T-cell (primary cell): ENCODE data around the gene SRRM3. TPM values are rescaled to one million over a fixed set of nuclear protein-coding genes. Genes with fewer than 3 reads are reported as not detected.
"Not testable (repeated sequence)": the region's sequence is repeated elsewhere in the genome, so short reads cannot be mapped to it uniquely, and the experiment has no call there.

Source experiments
- ATAC-seq, 4 experiments: fragments of 200-7000 bp in 3 of 4; fragments of 150-1000 bp in 1 of 4; cut with Tn5 transposase; replicated peaks in 1 of 4; 1 replicate in 3 of 4; 2 replicates in 1 of 4; pipeline ENCODE4 v1.10.0; 2021; ENCODE audit warnings: moderate library complexity in 3 of 4, mild to moderate bottlenecking in 2 of 4, moderate number of reproducible peaks in 1 of 4
- CTCF ChIA-PET, 2 donors: fragments of 300-600 bp; sonication (Branson Sonifier 250); formaldehyde crosslinking; loops; one replicate each; lab custom pipeline; 2022; ENCODE audit warnings: antibody characterized with exemption in 2 of 2; lab: Charles Lee
- POLR2A ChIA-PET, 2 donors: fragments of 300-600 bp; sonication (Branson Sonifier 250); formaldehyde crosslinking; loops; one replicate each; lab custom pipeline; 2022; ENCODE audit warnings: antibody characterized with exemption in 2 of 2; lab: Charles Lee
- DNase-seq, 35 experiments: peaks; one replicate each; pipeline versions ENCODE4 v3.0.0 to v3.0.0-alpha.2; 2013 to 2023
- H3K27ac ChIP-seq: one replicate; pipeline ENCODE4 v1.5.1; 2013; ENCODE audit warnings: low read length
- H3K27me3 ChIP-seq, 2 experiments: replicated peaks in 1 of 2; 1 replicate in 1 of 2; 2 replicates in 1 of 2; pipeline versions ENCODE4 v1.6.1 to v1.7.0; 2013; ENCODE audit warnings: low read length in 1 of 2, mixed read lengths in 1 of 2; ENCODE audit not compliant: control insufficient read depth in 2 of 2, insufficient read depth in 2 of 2; ENCODE audit errors: extremely low read depth in 1 of 2
- H3K36me3 ChIP-seq, 2 donors: 1 replicate in 1 of 2; 2 replicates in 1 of 2; pipeline versions ENCODE4 v1.6.1 to v1.7.0; 2013; ENCODE audit warnings: low read length in 1 of 2; ENCODE audit not compliant: control insufficient read depth in 2 of 2, insufficient read depth in 1 of 2; ENCODE audit errors: extremely low read depth in 1 of 2
- H3K4me1 ChIP-seq, 2 experiments: 1 replicate in 1 of 2; 2 replicates in 1 of 2; pipeline versions ENCODE4 v1.6.1 to v1.7.0; 2013; ENCODE audit warnings: low read length in 2 of 2, mixed read lengths in 1 of 2; ENCODE audit not compliant: insufficient read depth in 2 of 2, control insufficient read depth in 1 of 2; ENCODE audit errors: extremely low read depth in 1 of 2
- H3K4me3 ChIP-seq, 2 donors: 1 replicate in 1 of 2; 2 replicates in 1 of 2; pipeline versions ENCODE4 v1.5.1 to v1.7.0; 2013; ENCODE audit warnings: mild to moderate bottlenecking in 2 of 2, low read length in 1 of 2, moderate library complexity in 1 of 2; ENCODE audit not compliant: control insufficient read depth in 1 of 2; ENCODE audit errors: extremely low read depth in 1 of 2
- H3K9me3 ChIP-seq: 2 replicates; pipeline ENCODE4 v1.7.0; 2013
- H3K27ac Mint-ChIP-seq, 2 donors: one replicate each; pipeline ENCODE4 v1.8.0; 2020 to 2021; ENCODE audit warnings: mild to moderate bottlenecking in 2 of 2, mixed read lengths in 2 of 2
- H3K27me3 Mint-ChIP-seq, 2 donors: one replicate each; pipeline ENCODE4 v1.8.0; 2021 to 2022; ENCODE audit warnings: mixed read lengths in 2 of 2
- H3K36me3 Mint-ChIP-seq: one replicate; pipeline ENCODE4 v1.8.0; 2021; ENCODE audit warnings: mixed read lengths
- H3K4me1 Mint-ChIP-seq, 3 donors: one replicate each; pipeline ENCODE4 v1.8.0; 2020 to 2022; ENCODE audit warnings: mixed read lengths in 3 of 3, mild to moderate bottlenecking in 1 of 3
- H3K4me3 Mint-ChIP-seq, 3 donors: one replicate each; pipeline ENCODE4 v1.8.0; 2020 to 2022; ENCODE audit warnings: mild to moderate bottlenecking in 3 of 3, mixed read lengths in 3 of 3, moderate library complexity in 3 of 3
- H3K9me3 Mint-ChIP-seq, 3 donors: one replicate each; pipeline ENCODE4 v1.8.0; 2020 to 2022; ENCODE audit warnings: mixed read lengths in 3 of 3
- WGBS: methylation state at CpG from one replicate; pipeline ENCODE4 v1.1.5; 2013; ENCODE audit warnings: missing lambda C conversion rate; ENCODE audit not compliant: insufficient coverage; 5-methylcytosine and 5-hydroxymethylcytosine counted together
- total RNA-seq, 35 experiments: library from RNA in 6 of 35; stranded (reverse) in 6 of 35; fragments of 120-200 nt in 1 of 35; gene quantifications; one replicate each; pipeline versions ENCODE4 v1.2.1 to v1.2.4 and lab custom pipeline; 2013 to 2026

SRRM3 gene
- total RNA-seq, 5 donors from 2014 or later (not counting 1 experiment from before 2014, with no cell fraction given): not detected

- H3K4me1 ChIP-seq: peaks cover 3 to 10% of the 10 kb centered on the region in 2 experiments
- POLR2A ChIA-PET, H3K4me1 Mint-ChIP-seq, H3K27ac ChIP-seq, H3K36me3 Mint-ChIP-seq, H3K36me3 ChIP-seq, DNase-seq, H3K27ac Mint-ChIP-seq, H3K4me3 ChIP-seq, H3K4me3 Mint-ChIP-seq, ATAC-seq, H3K9me3 Mint-ChIP-seq, H3K27me3 Mint-ChIP-seq, H3K9me3 ChIP-seq, H3K27me3 ChIP-seq: not testable (repeated sequence)
- CTCF ChIA-PET: interaction anchor here in 1 of 2 donors (1.1 kb wide), 1 partner anchor 131 kb away, joined by 3 read pairs; no protein-coding TSS in a partner anchor
- WGBS: 85% methylated on average over 6 of the region's 12 CpGs
Observed at GRCh38 chr7:76308874-76309273, 107.2 kb downstream of the SRRM3 start.

DNA sequence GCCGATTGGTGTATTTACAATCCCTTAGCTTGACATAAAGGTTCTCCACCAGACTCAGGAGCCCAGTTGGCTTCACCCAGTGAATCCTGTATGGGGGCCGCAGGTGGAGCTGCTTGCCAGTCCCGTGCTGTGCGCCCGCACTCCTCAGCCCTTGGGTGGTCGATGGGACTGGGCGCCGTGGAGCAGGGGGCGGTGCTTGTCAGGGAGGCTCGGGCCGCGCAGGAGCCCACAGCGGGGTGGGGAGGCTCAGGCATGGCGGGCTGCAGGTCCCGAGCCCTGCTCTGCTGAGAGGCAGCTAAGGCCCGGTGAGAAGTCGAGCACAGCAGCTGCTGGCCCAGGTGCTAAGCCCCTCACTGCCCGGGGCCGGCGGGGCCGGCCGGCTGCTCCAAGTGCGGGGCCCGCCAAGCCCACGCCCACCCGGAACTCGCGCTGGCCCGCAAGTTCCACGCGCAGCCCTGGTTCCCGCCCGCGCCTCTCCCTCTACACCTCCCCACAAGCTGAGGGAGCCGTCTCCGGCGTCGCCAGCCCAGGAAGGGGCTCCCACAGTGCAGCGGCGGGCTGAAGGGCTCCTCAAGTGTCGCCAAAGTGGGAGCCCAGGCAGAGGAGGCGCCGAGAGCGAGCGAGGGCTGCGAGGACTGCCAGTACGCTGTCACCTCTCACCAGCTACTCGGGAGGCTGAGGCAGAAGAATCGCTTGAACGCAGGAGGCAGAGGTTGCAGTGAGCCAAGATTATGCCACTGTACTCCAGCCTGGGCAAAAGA is 107.8 kb downstream of the SRRM3 start:
- H3K9me3 ChIP-seq, POLR2A ChIA-PET, ATAC-seq, DNase-seq, H3K36me3 Mint-ChIP-seq, H3K27ac ChIP-seq, H3K27me3 Mint-ChIP-seq, H3K9me3 Mint-ChIP-seq, H3K4me3 Mint-ChIP-seq, H3K27ac Mint-ChIP-seq, H3K4me3 ChIP-seq, H3K27me3 ChIP-seq, H3K36me3 ChIP-seq, H3K4me1 Mint-ChIP-seq: not testable (repeated sequence)
- WGBS: 94% methylated on average over 30 of the region's 50 CpGs
- CTCF ChIA-PET: interaction anchor here in 1 of 2 donors (1.1 kb wide), 1 partner anchor 131 kb away, joined by 3 read pairs; no protein-coding TSS in a partner anchor
- peaks cover 0 to 10% of the 10 kb centered on the region in 2 experiments for H3K4me1 ChIP-seq

DNA sequence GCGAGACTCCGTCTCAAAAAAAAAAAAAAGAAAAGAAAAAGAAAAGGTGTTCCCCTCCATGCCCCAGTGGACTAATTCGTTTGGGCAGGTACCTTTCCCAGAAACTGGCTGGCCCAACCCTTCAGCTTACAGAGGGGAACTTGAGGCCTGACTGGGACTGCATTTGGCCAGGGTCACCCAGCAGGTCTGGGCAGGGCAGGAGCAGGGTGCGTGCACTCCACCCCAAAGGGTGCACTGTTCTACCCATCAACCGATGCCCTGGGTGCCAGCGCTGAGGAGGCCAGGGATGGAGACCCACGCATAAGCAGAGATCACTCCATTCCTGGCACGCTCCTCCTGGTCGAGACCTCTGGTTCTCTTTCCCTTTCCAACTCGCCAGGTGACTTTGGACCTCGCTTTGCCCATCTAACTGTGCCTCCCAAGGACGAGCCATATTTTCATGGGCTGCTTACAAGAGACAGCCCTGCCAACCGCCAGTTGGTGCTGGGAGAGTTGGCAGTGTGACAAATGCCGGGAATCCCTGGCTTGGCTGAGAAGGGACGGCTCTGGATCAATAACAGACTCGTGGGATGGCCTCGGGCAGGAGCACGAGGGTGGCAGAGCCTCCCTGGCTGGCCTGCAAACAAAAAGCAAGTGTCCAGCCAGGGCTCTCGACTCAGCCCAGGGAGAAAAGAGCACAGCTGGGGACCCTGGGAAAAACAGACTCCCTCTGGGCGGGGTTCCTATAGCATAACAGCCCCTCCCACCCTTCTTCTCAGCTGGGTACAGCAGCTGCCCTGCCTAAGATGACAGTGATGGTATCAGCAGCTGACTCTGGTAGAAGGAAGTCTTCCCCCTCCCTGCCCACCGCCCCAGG is 108.6 kb downstream of the SRRM3 start:
- Histone ChIP-seq H3K36me3 (no peaks in the 10 kb centered on the region), H3K27ac (no peak overlapping the region), H3K4me1 (peaks cover 0 to 11% of the 10 kb centered on the region in 2 experiments), H3K27me3 (no peaks in the 10 kb centered on the region), H3K9me3 (no peaks in the 10 kb centered on the region), H3K4me3 (no peak overlapping the region)
- ATAC-seq (no peak), DNase-seq (no peak)
- peaks cover 5 to 6% (median 6%) of the 10 kb centered on the region in 3 donors for H3K4me1 Mint-ChIP-seq
- no peaks in the 10 kb centered on the region for H3K9me3 Mint-ChIP-seq
- no peak overlapping the region for H3K27ac Mint-ChIP-seq
- H3K27me3 Mint-ChIP-seq: no peaks in the 10 kb centered on the region
- ChIA-PET POLR2A (interaction anchor here in 1 of 2 donors (0.7 kb wide), 1 partner anchor 17 kb away, joined by 3 read pairs; no protein-coding TSS in a partner anchor), CTCF (interaction anchor here in 1 of 2 donors (0.8 to 0.9 kb wide), 2 partner anchors 14 kb away, joined by 3 to 6 read pairs; no protein-coding TSS in a partner anchor)
- WGBS: 85% methylated on average over 16 of the region's 21 CpGs
- no peaks in the 10 kb centered on the region for H3K36me3 Mint-ChIP-seq
- no peak overlapping the region for H3K4me3 Mint-ChIP-seq

DNA sequence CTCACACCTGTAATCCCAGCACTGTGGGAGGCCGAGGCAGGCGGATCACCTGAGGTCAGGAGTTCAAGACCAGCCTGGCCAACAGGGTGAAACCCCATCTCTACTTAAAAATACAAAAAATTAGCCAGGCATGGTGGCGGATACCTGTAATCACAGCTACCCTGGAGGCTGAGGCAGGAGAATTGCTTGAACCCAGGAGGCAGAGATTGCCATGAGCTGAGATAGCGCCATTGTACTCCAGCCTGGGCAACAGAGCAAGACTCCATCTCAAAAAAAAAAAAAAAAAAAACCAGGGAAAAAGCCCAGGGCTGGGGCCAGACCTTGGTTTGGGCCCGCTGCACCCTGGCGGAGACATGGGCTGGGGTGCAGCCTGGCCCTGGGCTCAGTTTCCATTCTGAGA is 110.1 kb downstream of the SRRM3 start:
- H3K36me3 Mint-ChIP-seq, H3K27me3 ChIP-seq, H3K9me3 Mint-ChIP-seq, H3K27ac ChIP-seq, H3K4me1 Mint-ChIP-seq, POLR2A ChIA-PET, H3K9me3 ChIP-seq, H3K27ac Mint-ChIP-seq, H3K27me3 Mint-ChIP-seq, H3K36me3 ChIP-seq, ATAC-seq, H3K4me3 ChIP-seq, H3K4me3 Mint-ChIP-seq, DNase-seq: not testable (repeated sequence)
- peaks cover 0 to 11% of the 10 kb centered on the region in 2 experiments for H3K4me1 ChIP-seq
- CTCF ChIA-PET: interaction anchor here in 1 of 2 donors (0.8 kb wide), 1 partner anchor 20 kb away, joined by 7 read pairs; no protein-coding TSS in a partner anchor
- WGBS: 100% methylated on average over 4 of the region's 6 CpGs

- DNase-seq (peak; percentile 86 to 98 (median 94)), ATAC-seq (peak; percentile 53 to 70 (median 59))
- WGBS: 6% methylated on average over 7 of the region's 15 CpGs
- no peaks in the 10 kb centered on the region for H3K9me3 ChIP-seq
- POLR2A ChIA-PET: interaction anchor here in 1 of 2 donors (0.6 kb wide), 1 partner anchor 28 kb away, joined by 3 read pairs; no protein-coding TSS in a partner anchor
- H3K27ac Mint-ChIP-seq: peak overlapping the region; percentile 61 to 82
- H3K4me1 ChIP-seq: peaks cover 6 to 27% of the 10 kb centered on the region in 2 experiments
- H3K4me3 Mint-ChIP-seq: peak overlapping the region in 1 of 3 donors; percentile 34
- H3K9me3 Mint-ChIP-seq: no peaks in the 10 kb centered on the region
- H3K4me1 Mint-ChIP-seq: peaks cover 20 to 25% (median 21%) of the 10 kb centered on the region in 3 donors
- H3K4me3 ChIP-seq: no peak overlapping the region
- H3K27me3 ChIP-seq: no peaks in the 10 kb centered on the region
- H3K27ac ChIP-seq: no peak overlapping the region
- no peaks in the 10 kb centered on the region for H3K36me3 ChIP-seq
- H3K36me3 Mint-ChIP-seq: no peaks in the 10 kb centered on the region
- CTCF ChIA-PET: interaction anchor here (0.5 to 3.1 kb wide), 18 partner anchors 9 to 1586 kb away, joined by 3 to 14 read pairs (median 5); partner anchors contain the start of gene YWHAG (in 2 of the 2)
- no peaks in the 10 kb centered on the region for H3K27me3 Mint-ChIP-seq
Observed at GRCh38 chr7:76314042-76314721, 112.5 kb downstream of the SRRM3 start.
